HepG2 (cell line): ENCODE data around the gene AKR1A1. TPM values are rescaled to one million over a fixed set of nuclear protein-coding genes. Genes with fewer than 3 reads are reported as not detected.
A peak's percentile ranks its signal among the peaks of the same experiment; 100 is the strongest.

ENCODE experiments used
- ARID4A ChIP-seq: sonication (generic); formaldehyde crosslinking; IDR thresholded peaks from 2 replicates; pipeline ENCODE4 v1.5.0; 2020; ENCODE audit warnings: mild to moderate bottlenecking, missing genetic modification reagents, borderline replicate concordance
- CBX1 ChIP-seq: IDR thresholded peaks from one replicate; pipeline ENCODE4 v1.6.1; 2016; ENCODE audit warnings: antibody characterized with exemption, low read depth
- CC2D1A ChIP-seq: sonication (generic); formaldehyde crosslinking; IDR thresholded peaks from 2 replicates; pipeline ENCODE4 v1.8.1; 2023; ENCODE audit warnings: mild to moderate bottlenecking, missing genetic modification reagents
- EEA1 ChIP-seq: sonication (generic); formaldehyde crosslinking; IDR thresholded peaks from 2 replicates; pipeline ENCODE4 v1.5.1; 2020; ENCODE audit warnings: mild to moderate bottlenecking, missing genetic modification reagents, borderline replicate concordance
- ELF4 ChIP-seq: sonication (generic); formaldehyde crosslinking; IDR thresholded peaks from 2 replicates; pipeline ENCODE4 v1.5.0; 2020; ENCODE audit warnings: missing genetic modification reagents, mild to moderate bottlenecking, moderate library complexity, borderline replicate concordance
- HDAC6 ChIP-seq: fragments of 200-600 bp; sonication (generic); IDR thresholded peaks from 2 replicates; pipeline ENCODE4 v1.7.0; 2017; ENCODE audit warnings: mild to moderate bottlenecking, antibody characterized with exemption, low read length, low read depth
- HINFP ChIP-seq: sonication (generic); formaldehyde crosslinking; IDR thresholded peaks from 2 replicates; pipeline ENCODE4 v1.4.0; 2020; ENCODE audit warnings: low read depth, mild to moderate bottlenecking, missing genetic modification reagents
- HNF4A ChIP-seq: sonication (generic); formaldehyde crosslinking; IDR thresholded peaks from 2 replicates; pipeline ENCODE4 v1.4.0; 2020; ENCODE audit warnings: missing genetic modification reagents
- MAX ChIP-seq: IDR thresholded peaks from 2 replicates; pipeline ENCODE4 v1.6.1; 2012; ENCODE audit warnings: inconsistent platforms
- MTERF4 ChIP-seq: sonication (generic); formaldehyde crosslinking; IDR thresholded peaks from 2 replicates; pipeline ENCODE4 v1.8.0; 2023; ENCODE audit warnings: mild to moderate bottlenecking, missing genetic modification reagents
- MTF1 ChIP-seq: sonication (generic); formaldehyde crosslinking; IDR thresholded peaks from 2 replicates; pipeline ENCODE4 v1.5.0; 2020; ENCODE audit warnings: missing genetic modification reagents
- NCOA2 ChIP-seq: sonication (generic); formaldehyde crosslinking; IDR thresholded peaks from 2 replicates; pipeline ENCODE4 v1.8.0; 2022; ENCODE audit warnings: inconsistent platforms
- POLR2A ChIP-seq, 2 experiments: IDR thresholded peaks; 2 replicates each; pipeline ENCODE4 v1.6.1; 2011; ENCODE audit warnings: low read depth in 2 of 2, low read length in 2 of 2, mild to moderate bottlenecking in 1 of 2, moderate library complexity in 1 of 2; ENCODE audit not compliant: insufficient read depth in 1 of 2
- RBM22 ChIP-seq: fragments of 200-400 bp; formaldehyde crosslinking; optimal IDR thresholded peaks from 2 replicates; pipeline ENCODE3; 2017; ENCODE audit warnings: mild to moderate bottlenecking, low read length, moderate library complexity
- SAFB2 ChIP-seq: sonication (generic); formaldehyde crosslinking; IDR thresholded peaks from 2 replicates; pipeline ENCODE4 v1.5.1; 2020; ENCODE audit warnings: missing genetic modification reagents, low read depth, mild to moderate bottlenecking, borderline replicate concordance
- SMARCE1 ChIP-seq: fragments of 450-650 bp; IDR thresholded peaks from 2 replicates; pipeline ENCODE4 v1.6.1; 2017; ENCODE audit warnings: borderline replicate concordance
- SP2 ChIP-seq: sonication (generic); formaldehyde crosslinking; IDR thresholded peaks from 2 replicates; pipeline ENCODE4 v1.5.1; 2020; ENCODE audit warnings: mild to moderate bottlenecking, missing genetic modification reagents
- SUZ12 ChIP-seq: fragments of 150-350 bp; IDR thresholded peaks from 2 replicates; pipeline ENCODE4 v1.6.1; 2014; ENCODE audit warnings: low read depth, low read length
- ZNF232 ChIP-seq: sonication (generic); formaldehyde crosslinking; IDR thresholded peaks from 2 replicates; pipeline ENCODE4 v1.4.0; 2020; ENCODE audit warnings: missing genetic modification reagents, borderline replicate concordance
- ZNF282 ChIP-seq: fragments of 450-650 bp; IDR thresholded peaks from 2 replicates; pipeline ENCODE4 v1.6.1; 2018; ENCODE audit not compliant: partially characterized antibody
- ZNF382 ChIP-seq: sonication (generic); formaldehyde crosslinking; IDR thresholded peaks from 2 replicates; pipeline ENCODE4 v1.5.0; 2020; ENCODE audit warnings: missing genetic modification reagents, mild to moderate bottlenecking, borderline replicate concordance
- ZNF441 ChIP-seq: sonication (generic); formaldehyde crosslinking; IDR thresholded peaks from 2 replicates; pipeline ENCODE4 v1.7.0; 2021; ENCODE audit warnings: missing genetic modification reagents, borderline replicate concordance
- ZNF572 ChIP-seq: sonication (generic); formaldehyde crosslinking; IDR thresholded peaks from 2 replicates; pipeline ENCODE4 v1.5.1; 2020; ENCODE audit warnings: mild to moderate bottlenecking, missing genetic modification reagents
- ZNF772 ChIP-seq: sonication (generic); formaldehyde crosslinking; IDR thresholded peaks from 2 replicates; pipeline ENCODE4 v1.5.0; 2020; ENCODE audit warnings: mild to moderate bottlenecking, missing genetic modification reagents
- ZNF891 ChIP-seq: sonication (generic); formaldehyde crosslinking; IDR thresholded peaks from 2 replicates; pipeline ENCODE4 v1.5.0; 2020; ENCODE audit warnings: mild to moderate bottlenecking, missing genetic modification reagents
- polyA plus RNA-seq, 8 experiments: library from polyadenylated mRNA; depleted of rRNA in 3 of 8; stranded (reverse) in 7 of 8; unstranded in 1 of 8; fragments of >200 nt; fragmentation: Illumina TruSeq in 4 of 8; extraction: Trizol in 4 of 8; gene quantifications; 2 replicates each; pipeline versions ENCODE4 v1.2.1 to v1.2.3, GENCODE V29; 2011 to 2016; ENCODE audit warnings: low read depth in 4 of 8, missing spikeins in 1 of 8, mixed read lengths in 1 of 8; ENCODE audit not compliant: insufficient read depth in 1 of 8
- total RNA-seq, 5 experiments: library from RNA; depleted of rRNA; stranded (reverse); fragments of >200 nt; fragmentation: Illumina TruSeq; extraction: Trizol; gene quantifications; 2 replicates each; pipeline ENCODE4 v1.2.3, GENCODE V29; 2016; ENCODE audit warnings: low read depth in 1 of 5

AKR1A1 gene
- total and polyA plus RNA-seq, 2 of the 13 experiments (the other 11 are each of a cell fraction or from before 2014, with no cell fraction given), result 181 to 217 TPM

GRCh38 chr1:45508295-45509151 lies 42.1 kb upstream of the AKR1A1 start (continued):
- no peak for TF ChIP-seq ZNF232
- no peak for TF ChIP-seq SMARCE1
- TF ChIP-seq ZNF382, result no peak
- 0 out of 2 replicates have a peak, but pooled peaks have one; percentile 22 for TF ChIP-seq NCOA2
- TF ChIP-seq HINFP (CRISPR knock-in tag), result no peak
- TF ChIP-seq HDAC6, result no peak
- TF ChIP-seq ZNF572 (CRISPR knock-in tag), result no peak
- TF ChIP-seq HNF4A, result 0 out of 2 replicates have a peak, but pooled peaks have one; percentile 4
- TF ChIP-seq POLR2A (IDR thresholded peaks at IDR 0.05; ENCODE audit: insufficient read depth in 1 of 2, low read depth in 2 of 2, low read length in 2 of 2), result peak; percentile 36 to 41
- TF ChIP-seq CC2D1A (CRISPR knock-in tag), result no peak
- TF ChIP-seq SP2, result no peak
- TF ChIP-seq CBX1, result no peak
- TF ChIP-seq ZNF891 (CRISPR knock-in tag), result no peak
- no peak for TF ChIP-seq ELF4 (CRISPR knock-in tag)
- TF ChIP-seq ZNF441 (CRISPR knock-in tag), result no peak
- no peak for TF ChIP-seq MAX
- no peak for TF ChIP-seq ZNF282
- TF ChIP-seq MTERF4 (CRISPR knock-in tag), result no peak
- peak; percentile 65 for TF ChIP-seq RBM22
- no peak for TF ChIP-seq MTF1
- no peak for TF ChIP-seq SAFB2 (CRISPR knock-in tag)
- no peak for TF ChIP-seq ZNF772 (CRISPR knock-in tag)
- peak; percentile 38; the same call in 1 of the 2 replicates for TF ChIP-seq ARID4A (CRISPR knock-in tag)
- no peak for TF ChIP-seq EEA1
- no peak for TF ChIP-seq SUZ12
